ENCODE measurements around the gene TTC36.
"Not testable (repeated sequence)": the region's sequence is repeated elsewhere in the genome, so short reads cannot be mapped to it uniquely, and the experiment has no call there.

The TTC36 gene

GRCh38 chr11:118527109-118527508 lies at the start of gene TTC36:
Gene TTC36, plus strand, starts transcription at chr11:118527474. Its CDS starts 21 bp downstream, at chr11:118527495.
- DNase-seq = no peak

- not testable (repeated sequence) for DNase-seq
Measured at GRCh38 chr11:118481238-118481637, 46.0 kb upstream of the TTC36 start.

- DNase-seq = no peak
Measured at GRCh38 chr11:118484405-118484804, 42.9 kb upstream of the TTC36 start.

- DNase-seq = no peak
Measured at GRCh38 chr11:118485273-118485672, 42.0 kb upstream of the TTC36 start.

- peak; percentile 70 to 82 for DNase-seq
Measured at GRCh38 chr11:118488480-118489109, 38.7 kb upstream of the TTC36 start.

GRCh38 chr11:118491041-118491440 lies 36.2 kb upstream of the TTC36 start:
- DNase-seq = no peak

- no peak for DNase-seq
Measured at GRCh38 chr11:118497831-118498230, 29.4 kb upstream of the TTC36 start.

GRCh38 chr11:118503216-118503615 lies 24.1 kb upstream of the TTC36 start:
- no peak for DNase-seq

- no peak for DNase-seq
Measured at GRCh38 chr11:118511601-118512000, 15.7 kb upstream of the TTC36 start.

GRCh38 chr11:118514103-118514502 lies 13.2 kb upstream of the TTC36 start:
- no peak for DNase-seq

GRCh38 chr11:118519549-118519948 lies 7.7 kb upstream of the TTC36 start:
- no peak for DNase-seq

GRCh38 chr11:118521892-118522311 lies 5.4 kb upstream of the TTC36 start:
- DNase-seq = no peak

- no peak for DNase-seq
Measured at GRCh38 chr11:118522571-118523072, 4.7 kb upstream of the TTC36 start.

GRCh38 chr11:118524356-118524755 lies 2.9 kb upstream of the TTC36 start:
- no peak for DNase-seq

GRCh38 chr11:118524757-118525470 lies 2.4 kb upstream of the TTC36 start:
- no peak for DNase-seq

- DNase-seq = no peak
Measured at GRCh38 chr11:118526688-118527087, 586 bp upstream of the TTC36 start.

GRCh38 chr11:118528511-118528910 lies 1.2 kb downstream of the TTC36 start:
- no peak for DNase-seq

GRCh38 chr11:118529584-118530175 lies 2.4 kb downstream of the TTC36 start:
- no peak for DNase-seq

GRCh38 chr11:118530180-118530682 lies 3.0 kb downstream of the TTC36 start:
- DNase-seq = no peak

- DNase-seq = peak; percentile 71
Measured at GRCh38 chr11:118530683-118531596, 3.7 kb downstream of the TTC36 start, which contains the start of gene TMEM25. Gene TMEM25, plus strand, starts transcription at chr11:118531192. Its CDS starts 610 bp downstream, at chr11:118531802.

- DNase-seq = no peak
Measured at GRCh38 chr11:118531597-118532084, 4.4 kb downstream of the TTC36 start.

GRCh38 chr11:118532091-118532490 lies 4.8 kb downstream of the TTC36 start:
- no peak for DNase-seq

All from activated CD4-positive, alpha-beta T cell treated with anti-CD3 and anti-CD28 coated beads for 4 hours (primary cell).